Thoracic aorta (tissue), 2 donors: Measurements from ENCODE around the gene PPA1. TPM values are rescaled to one million over a fixed set of nuclear protein-coding genes. Genes with fewer than 3 reads are reported as not detected.

Experiments
- ATAC-seq: fragments of 150-250 bp; one replicate; pipeline ENCODE4 v1.8.0; 2017; ENCODE audit warnings: low read depth; ENCODE audit not compliant: insufficient number of reproducible peaks, low FRiP score
- DNase-seq: peaks from one replicate; pipeline ENCODE4 v3.0.0-alpha.2; 2020; ENCODE audit warnings: low spot score
- H3K27ac ChIP-seq, 2 donors: fragments of 200-600 bp; sonication (generic); 1 replicate in 1 of 2; 2 replicates in 1 of 2; pipeline ENCODE4 v1.5.1; 2016; ENCODE audit warnings: mild to moderate bottlenecking in 2 of 2, moderate library complexity in 2 of 2
- H3K27me3 ChIP-seq: fragments of 200-600 bp; sonication (generic); replicated peaks from 2 replicates; pipeline ENCODE4 v1.6.0; 2016; ENCODE audit warnings: mild to moderate bottlenecking; ENCODE audit not compliant: insufficient read depth
- H3K36me3 ChIP-seq: fragments of 200-600 bp; sonication (generic); one replicate; pipeline ENCODE4 v1.5.1; 2016
- H3K4me1 ChIP-seq, 2 donors: fragments of 200-600 bp; sonication (generic); 1 replicate in 1 of 2; 2 replicates in 1 of 2; pipeline versions ENCODE4 v1.5.1 to v1.6.0; 2016; ENCODE audit warnings: low read depth in 2 of 2, mild to moderate bottlenecking in 1 of 2; ENCODE audit not compliant: control insufficient read depth in 1 of 2
- H3K4me3 ChIP-seq: fragments of 200-600 bp; sonication (generic); 2 replicates; pipeline ENCODE4 v1.5.1; 2016; ENCODE audit warnings: mild to moderate bottlenecking
- H3K9me3 ChIP-seq: fragments of 200-600 bp; sonication (generic); 2 replicates; pipeline ENCODE4 v1.5.1; 2016
- CTCF ChIP-seq: fragments of 200-600 bp; sonication (generic); IDR thresholded peaks from one replicate; pipeline ENCODE4 v1.5.1; 2019; ENCODE audit warnings: antibody characterized with exemption
- total RNA-seq, 2 donors: library from RNA; depleted of rRNA; stranded (reverse); fragments of >200 nt; gene quantifications; one replicate each; pipeline versions ENCODE4 v1.1.0 to v1.2.3, GENCODE V29; 2016

PPA1 gene
- total RNA-seq, 2 donors from 2014 or later = 55.9 to 76.1 TPM

- ATAC-seq = no peak
Measured at GRCh38 chr10:70267161-70267933, 34.1 kb upstream of the PPA1 start.

GRCh38 chr10:70266701-70267100 lies 33.5 kb upstream of the PPA1 start:
- no peak for TF ChIP-seq CTCF
- H3K27ac ChIP-seq = no peak overlapping the region
- H3K4me3 ChIP-seq = no peak overlapping the region
- ATAC-seq (no peak), DNase-seq (no peak)
- no peaks in the 10 kb centered on the region for H3K9me3 ChIP-seq
- H3K36me3 ChIP-seq = no peaks in the 10 kb centered on the region
- no peaks in the 10 kb centered on the region for H3K4me1 ChIP-seq
- no peaks in the 10 kb centered on the region for H3K27me3 ChIP-seq

More at GRCh38 chr10:70267161-70267933, 34.1 kb upstream of the PPA1 start:
- H3K27ac ChIP-seq = no peak overlapping the region
- no peaks in the 10 kb centered on the region for H3K4me1 ChIP-seq
- no peaks in the 10 kb centered on the region for H3K36me3 ChIP-seq
- no peak for DNase-seq
- no peak overlapping the region for H3K4me3 ChIP-seq
- no peaks in the 10 kb centered on the region for H3K9me3 ChIP-seq
- no peaks in the 10 kb centered on the region for H3K27me3 ChIP-seq
- TF ChIP-seq CTCF = no peak

DNA sequence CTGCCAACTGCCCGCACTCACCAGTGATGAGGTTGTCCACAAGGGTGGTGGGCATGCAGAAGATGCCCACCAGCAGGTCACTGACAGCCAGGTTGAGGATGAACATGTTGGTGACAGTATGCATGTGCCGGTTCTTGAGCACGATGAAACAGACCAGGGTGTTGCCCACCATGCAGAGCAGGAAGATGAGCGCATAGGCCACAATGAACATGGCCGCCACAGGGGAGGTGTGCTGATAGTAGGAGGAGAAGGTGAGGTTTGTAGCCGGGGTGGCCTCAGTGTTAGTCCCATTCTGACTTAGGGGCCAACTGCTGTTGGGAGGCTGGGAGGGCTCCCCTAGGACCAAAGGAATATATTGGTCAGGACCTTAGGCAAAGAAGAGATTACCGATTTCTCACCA lies 32.8 kb upstream of the PPA1 start:
- H3K9me3 ChIP-seq = no peaks in the 10 kb centered on the region
- H3K4me3 ChIP-seq = no peak overlapping the region
- no peaks in the 10 kb centered on the region for H3K27me3 ChIP-seq
- H3K4me1 ChIP-seq = no peaks in the 10 kb centered on the region
- no peaks in the 10 kb centered on the region for H3K36me3 ChIP-seq
- H3K27ac ChIP-seq = no peak overlapping the region
- no peak for ATAC-seq
- DNase-seq = no peak
- TF ChIP-seq CTCF = no peak

DNA sequence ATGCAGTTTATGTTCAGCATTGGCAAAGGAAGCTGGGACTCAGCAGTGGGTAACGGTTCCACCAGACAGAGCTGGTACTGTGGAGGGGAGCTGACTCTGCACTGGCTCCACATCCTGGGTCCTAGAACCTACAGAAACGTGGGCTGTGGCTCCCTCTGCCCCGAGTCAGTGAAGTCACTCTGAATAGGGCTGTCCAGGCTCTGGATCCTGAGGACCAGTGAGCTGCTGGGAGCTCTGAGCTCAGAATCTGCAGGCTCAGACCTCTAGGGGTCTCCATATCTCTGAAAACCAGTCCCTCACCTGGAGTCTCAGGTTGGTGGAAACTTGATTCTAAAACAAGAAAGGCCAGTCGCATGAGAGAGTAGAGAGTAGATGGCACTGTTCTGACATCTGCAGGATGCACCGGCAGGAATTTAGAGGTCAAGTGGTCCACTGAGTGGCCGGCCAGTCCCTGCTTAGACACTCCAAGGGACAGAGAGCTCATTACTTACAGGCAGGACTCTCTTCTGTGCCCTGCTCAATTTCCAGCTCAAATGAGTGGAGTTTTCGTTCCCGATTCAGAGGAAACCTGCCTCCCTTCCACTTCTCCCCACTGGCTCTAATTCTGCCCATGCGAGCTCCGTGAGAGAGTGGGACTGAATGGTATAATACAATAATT lies 31.9 kb upstream of the PPA1 start:
- Histone ChIP-seq H3K4me3 (no peak overlapping the region), H3K36me3 (no peaks in the 10 kb centered on the region), H3K27me3 (no peaks in the 10 kb centered on the region), H3K9me3 (no peaks in the 10 kb centered on the region), H3K27ac (no peak overlapping the region), H3K4me1 (no peaks in the 10 kb centered on the region)
- no peak for ATAC-seq
- DNase-seq = no peak
- TF ChIP-seq CTCF = no peak

- H3K27ac ChIP-seq = no peak overlapping the region
- no peak for TF ChIP-seq CTCF
- no peaks in the 10 kb centered on the region for H3K9me3 ChIP-seq
- DNase-seq (no peak), ATAC-seq (no peak)
- H3K36me3 ChIP-seq = no peaks in the 10 kb centered on the region
- no peak overlapping the region for H3K4me3 ChIP-seq
- H3K27me3 ChIP-seq = peaks cover 3% of the 10 kb centered on the region
- no peaks in the 10 kb centered on the region for H3K4me1 ChIP-seq
Measured at GRCh38 chr10:70260734-70261133, 27.5 kb upstream of the PPA1 start.
